GM12892 (cell line): ENCODE data around the gene C22orf23.

Experiments used
- POLR2A ChIP-seq: IDR thresholded peaks from 2 replicates; pipeline ENCODE4 v1.6.1; 2011; ENCODE audit warnings: low read depth, low read length, control low read depth
- POLR2AphosphoS5 ChIP-seq: IDR thresholded peaks from 2 replicates; pipeline ENCODE4 v1.6.1; 2011; ENCODE audit warnings: low read depth, low read length, control low read depth
- TAF1 ChIP-seq: IDR thresholded peaks from 2 replicates; pipeline ENCODE4 v1.6.1; 2011; ENCODE audit warnings: low read depth, mild to moderate bottlenecking, control low read depth, low read length, borderline replicate concordance

- TF ChIP-seq POLR2A (no peak), POLR2AphosphoS5 (no peak), TAF1 (no peak)
Measured at GRCh38 chr22:37970864-37971263, 17.5 kb upstream of the C22orf23 start.
